GM19324 (cell line): ENCODE measurements around the gene ACCS.

Experiments used
- ATAC-seq: cut with Tn5 transposase; IDR thresholded peaks from one replicate; pipeline ENCODE4 v1.9.1; 2021; ENCODE audit warnings: mild to moderate bottlenecking, moderate library complexity; ENCODE audit not compliant: unreplicated experiment, low FRiP score

ACCS gene

DNA sequence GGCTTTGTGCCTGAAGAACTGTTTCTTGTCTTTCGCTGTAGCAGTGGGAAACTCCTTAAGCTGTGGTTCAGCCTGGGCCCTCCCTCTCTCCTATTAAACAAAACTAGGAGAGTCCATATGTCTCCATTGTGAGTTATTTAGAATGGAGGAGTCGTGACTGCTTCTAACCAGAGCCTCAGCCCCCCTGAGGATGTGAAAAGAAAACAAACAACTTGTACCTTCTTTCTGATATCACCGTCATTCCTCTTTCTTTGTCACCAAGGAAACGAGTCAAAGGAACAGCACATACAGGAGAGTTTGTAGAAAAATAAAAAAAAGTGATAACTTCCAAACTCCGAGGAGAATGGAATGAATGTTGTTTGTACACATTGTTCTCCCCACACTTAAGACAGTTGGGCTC lies 17.8 kb downstream of the ACCS start:
- no peak for ATAC-seq

DNA sequence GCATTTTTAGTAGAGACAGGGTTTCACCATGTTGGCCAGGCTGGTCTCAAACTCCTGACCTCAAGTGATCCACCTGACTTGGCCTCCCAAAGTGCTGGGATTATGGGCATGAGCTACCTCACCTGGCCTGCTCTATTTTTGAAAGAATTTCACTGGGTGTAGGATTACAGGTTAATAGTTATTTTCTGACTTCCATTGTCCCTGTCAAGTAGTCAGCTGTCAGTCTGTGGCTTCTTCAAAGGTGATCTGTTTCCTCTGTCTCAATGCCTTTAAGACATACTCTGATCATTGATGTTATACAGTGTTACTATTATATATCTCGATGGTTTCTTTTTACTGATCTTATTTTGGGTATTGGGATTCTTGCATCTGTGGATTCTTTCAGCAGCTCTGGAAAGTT lies 19.3 kb downstream of the ACCS start:
- no peak for ATAC-seq

DNA sequence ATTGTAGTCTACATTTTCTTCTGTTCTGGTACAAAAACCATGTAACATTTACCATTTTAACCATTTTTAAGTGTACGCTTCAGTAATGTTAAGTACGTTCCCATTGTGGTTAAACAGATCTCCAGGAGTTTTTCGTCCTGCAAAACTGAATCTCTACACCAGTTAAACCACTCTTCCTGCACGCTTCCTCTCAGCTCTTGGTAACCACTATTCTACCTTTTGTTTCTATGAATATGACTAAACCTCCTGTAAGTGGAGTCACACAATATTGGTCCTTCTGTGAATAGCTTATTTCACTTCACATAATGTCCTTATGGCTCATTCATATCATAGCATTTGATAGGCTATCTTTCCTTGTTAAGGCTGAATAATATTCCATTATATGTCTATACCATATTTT lies 22.3 kb downstream of the ACCS start:
- ATAC-seq = no peak

DNA sequence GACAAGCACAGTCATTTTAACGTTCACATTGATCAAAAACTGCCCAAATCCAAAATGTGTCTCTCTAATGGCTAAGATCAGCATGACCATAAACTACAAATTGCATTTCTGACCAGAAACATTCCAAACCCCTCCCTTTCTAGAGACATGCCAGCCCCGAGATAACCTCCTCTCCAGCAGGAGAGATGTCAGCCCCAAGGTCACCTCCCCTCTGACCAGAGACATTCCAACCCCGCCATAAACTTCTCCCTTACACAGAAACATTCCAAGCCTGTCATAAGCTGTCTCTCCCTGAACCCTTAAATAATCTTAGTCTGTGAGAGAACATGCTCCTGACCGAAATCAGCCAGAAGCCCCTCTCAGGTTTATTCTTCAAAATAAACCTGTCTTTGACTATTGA lies 22.8 kb downstream of the ACCS start:
- no peak for ATAC-seq

DNA sequence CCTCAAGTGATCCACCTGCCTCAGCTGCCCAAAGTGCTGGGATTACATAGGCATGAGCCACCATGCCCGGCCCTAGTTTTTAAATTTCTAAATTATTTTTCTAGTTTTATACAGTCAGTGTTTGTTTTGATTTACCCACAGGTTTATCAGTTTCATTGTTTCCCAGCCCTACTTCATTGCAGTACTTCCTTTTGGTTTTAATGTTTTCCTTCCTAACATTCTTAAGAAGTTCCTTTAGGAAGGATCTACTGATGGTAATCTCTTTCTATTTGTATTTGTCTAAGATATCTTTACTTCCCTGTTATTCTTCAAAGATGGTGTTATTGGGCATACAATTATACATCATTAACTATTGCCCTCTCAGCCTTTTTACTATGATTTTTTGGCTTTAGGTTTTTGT lies 24.5 kb downstream of the ACCS start:
- no peak for ATAC-seq

DNA sequence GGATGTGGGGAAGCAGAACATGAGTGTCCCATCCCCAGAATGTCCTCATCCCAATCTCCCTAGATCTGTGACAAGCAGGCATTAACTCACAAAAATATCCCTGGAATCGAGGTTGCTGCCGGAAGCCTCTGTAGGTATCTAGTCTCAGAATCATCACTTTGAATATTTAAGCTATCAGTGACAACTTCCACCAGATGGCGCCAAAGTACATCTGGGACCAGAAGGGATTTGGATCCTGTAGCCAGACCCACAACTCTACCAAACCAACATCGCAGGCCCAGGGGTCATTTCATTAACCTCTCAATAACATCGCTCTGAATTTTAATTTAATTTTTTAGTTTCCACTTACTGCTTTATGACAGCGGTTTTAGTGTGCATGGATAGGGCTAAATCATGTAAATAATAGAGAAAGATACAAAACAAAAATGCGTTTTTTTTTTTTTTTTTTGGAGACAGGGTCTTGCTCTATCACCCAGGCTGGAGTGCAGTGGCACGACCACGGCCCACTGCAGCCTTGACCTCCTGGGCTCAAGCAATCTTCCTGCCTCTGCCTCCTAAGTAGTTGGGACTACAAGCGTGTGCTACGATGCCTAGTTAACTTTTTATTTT lies 28.3 kb downstream of the ACCS start:
- no peak for ATAC-seq

DNA sequence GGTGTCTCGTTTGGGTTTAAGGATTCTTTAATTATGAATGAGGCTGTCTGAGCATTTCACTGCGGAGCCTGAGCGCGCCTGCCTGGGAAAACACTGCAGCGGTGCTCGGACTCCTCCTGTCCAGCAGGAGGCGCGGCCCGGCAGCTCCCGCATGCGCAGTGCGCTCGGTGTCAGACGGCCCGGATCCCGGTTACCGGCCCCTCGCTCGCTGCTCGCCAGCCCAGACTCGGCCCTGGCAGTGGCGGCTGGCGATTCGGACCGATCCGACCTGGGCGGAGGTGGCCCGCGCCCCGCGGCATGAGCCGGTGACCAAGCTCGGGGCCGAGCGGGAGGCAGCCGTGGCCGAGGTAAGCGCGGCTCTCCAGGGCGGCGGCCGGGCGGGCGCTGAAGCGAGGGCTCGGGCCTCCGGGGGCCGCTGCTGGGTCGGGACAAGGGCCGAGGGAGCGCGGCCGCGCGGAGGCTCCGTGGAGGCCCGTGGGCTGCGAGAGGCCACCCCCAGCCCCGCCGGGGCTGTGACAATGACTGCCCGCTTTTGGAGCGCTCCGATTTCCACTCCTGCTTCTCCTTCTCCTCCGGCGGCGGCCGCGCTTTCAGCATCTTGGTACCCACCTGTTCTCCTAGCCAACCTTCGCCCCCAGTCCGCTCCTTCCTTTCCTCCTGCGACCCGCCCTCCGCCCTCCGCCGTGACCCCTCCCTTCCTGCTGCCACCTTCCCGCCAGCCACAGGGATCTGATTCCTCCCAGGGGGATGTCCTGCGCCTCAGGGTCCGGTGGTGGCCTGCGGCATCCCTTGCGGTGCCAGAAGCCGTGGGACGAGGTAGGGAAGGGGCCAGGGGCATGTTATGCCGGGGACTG lies 29.7 kb downstream of the ACCS start, which contains the start of gene EXT2:
Gene EXT2, plus strand, starts transcription at position 173 of the 854 bp plus-strand sequence. CDS start 12,035 bp downstream, outside the sequence.
- ATAC-seq = peak; percentile 94

DNA sequence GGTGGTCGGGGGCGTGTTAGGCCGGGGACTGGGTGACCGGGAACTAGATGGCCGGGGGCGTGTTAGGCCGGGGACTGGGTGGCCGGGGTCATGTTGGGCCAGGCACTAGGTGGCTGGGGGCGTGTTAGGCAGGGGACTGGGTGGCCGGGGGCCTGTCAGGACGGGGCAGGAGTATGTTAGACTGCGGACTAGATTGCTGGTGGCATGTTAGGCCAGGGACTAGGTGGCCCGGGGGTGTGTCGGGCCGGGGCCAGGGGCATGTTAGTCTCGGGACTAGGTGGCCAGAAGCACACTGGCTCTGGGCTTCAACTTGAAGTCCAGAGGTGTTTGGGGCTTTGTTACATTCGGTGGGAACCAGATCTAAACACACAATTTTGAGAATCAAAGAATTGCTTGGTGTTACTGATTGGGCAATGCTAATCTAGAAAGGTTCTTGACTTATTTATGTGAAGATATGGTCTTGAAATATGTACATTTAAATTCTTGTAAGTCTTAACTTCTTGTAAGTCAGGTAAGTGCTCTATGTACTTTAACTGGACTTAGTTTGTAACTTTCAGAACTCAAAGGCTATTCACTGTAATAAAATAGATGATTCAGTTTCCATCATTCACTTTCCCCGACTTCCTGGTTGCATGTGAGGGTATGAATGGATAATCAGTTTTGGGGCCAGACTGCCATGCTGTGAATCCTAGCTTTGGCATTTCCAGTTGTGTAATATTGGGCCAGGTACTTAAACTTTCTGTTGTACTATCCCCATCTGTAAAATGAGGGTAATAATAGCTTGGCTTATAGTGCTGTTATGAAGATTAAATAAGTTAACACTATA lies 30.5 kb downstream of the ACCS start:
- ATAC-seq = no peak

DNA sequence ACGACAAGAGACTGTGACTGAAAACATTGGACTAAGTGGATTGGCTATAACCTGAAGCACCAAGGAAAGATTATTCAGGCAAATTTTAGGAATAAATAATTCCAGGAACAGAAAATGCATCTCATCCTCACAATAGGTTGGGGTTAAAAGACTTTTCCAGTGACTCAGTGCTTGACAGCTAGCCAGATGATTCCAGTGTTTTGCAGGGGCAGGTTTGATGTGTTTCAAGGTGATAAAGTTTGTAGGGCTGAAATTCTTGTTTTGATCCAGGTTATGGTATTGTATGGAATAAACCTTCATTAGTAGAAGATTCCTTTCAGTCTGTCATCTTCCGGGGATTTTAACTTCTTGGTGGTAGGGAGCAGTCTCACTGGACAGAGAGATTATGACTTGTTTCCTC lies 31.8 kb downstream of the ACCS start:
- no peak for ATAC-seq

DNA sequence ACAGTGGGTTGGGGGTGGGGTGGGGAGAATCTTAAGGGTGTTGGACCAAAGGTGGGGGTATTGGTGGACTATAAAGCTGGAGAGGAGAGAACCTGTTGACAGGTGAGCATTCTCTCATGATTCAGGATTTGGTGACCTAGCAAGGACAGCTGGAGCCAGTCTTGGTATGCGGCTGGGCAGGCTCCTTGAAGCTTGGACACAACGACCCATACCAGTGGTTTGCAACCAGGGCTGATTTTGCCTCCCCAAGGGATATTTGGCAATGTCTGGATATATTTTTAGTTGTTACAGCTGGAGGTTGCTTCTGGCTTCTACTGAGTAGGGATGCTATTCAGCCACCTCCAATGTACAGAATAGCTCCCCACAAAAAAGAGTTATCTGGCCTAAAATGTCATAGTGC lies 35.0 kb downstream of the ACCS start:
- ATAC-seq = no peak

DNA sequence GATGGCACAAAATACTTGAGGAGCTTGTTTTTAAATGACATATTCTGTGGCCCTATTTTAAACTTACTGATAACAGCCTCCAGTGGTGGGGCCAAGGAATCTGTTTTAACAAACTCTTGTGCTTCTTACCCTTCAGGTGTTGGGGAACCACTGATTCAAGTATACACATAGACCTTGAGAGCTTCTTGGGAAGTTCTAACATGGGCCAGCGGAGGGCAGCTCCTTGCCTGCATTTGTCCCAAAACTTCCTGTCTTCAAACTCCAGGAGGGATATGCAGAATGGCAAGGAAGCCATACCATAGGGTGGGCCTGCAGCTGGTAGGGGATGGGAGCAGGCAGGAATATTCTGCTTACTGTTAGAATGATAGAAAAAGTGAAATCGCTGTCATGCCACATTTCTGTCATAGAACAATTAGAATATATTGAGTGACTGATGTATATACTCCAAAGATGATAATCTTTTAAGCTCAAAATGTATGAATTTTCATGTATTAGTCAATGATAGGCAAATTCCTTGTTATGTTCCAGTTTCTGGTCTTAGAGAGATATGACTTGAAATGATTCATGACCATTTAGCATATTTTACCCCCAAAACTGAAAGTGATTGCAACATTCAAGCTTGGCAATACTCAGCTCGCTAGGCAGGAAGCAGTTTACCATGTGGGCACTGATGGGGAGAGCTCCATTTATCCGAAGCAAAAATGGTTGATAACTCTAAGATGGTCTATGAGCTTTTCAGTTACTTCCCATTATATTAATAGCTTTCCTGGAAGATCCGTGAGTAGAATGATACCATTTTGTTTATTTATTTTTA lies 38.6 kb downstream of the ACCS start:
- no peak for ATAC-seq

DNA sequence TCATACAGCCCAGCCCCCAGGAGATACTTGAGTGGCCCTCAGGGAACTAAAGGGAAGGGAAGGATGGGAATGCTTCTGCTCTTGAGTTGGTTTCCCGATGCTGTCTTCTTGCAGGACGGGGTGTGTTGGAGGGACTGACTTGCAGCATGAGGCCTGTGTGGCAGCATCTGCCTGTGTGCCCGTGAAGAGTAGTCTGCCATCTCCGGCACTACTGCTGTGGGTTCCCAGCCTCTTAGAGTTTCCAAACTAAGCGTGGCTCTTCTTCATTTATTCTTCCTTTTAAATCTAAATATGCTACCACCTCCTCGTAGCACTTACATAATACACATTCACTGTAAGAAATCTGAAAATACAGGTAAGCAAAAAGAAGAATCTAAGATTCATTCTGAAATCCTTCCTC lies 42.2 kb downstream of the ACCS start:
- no peak for ATAC-seq

DNA sequence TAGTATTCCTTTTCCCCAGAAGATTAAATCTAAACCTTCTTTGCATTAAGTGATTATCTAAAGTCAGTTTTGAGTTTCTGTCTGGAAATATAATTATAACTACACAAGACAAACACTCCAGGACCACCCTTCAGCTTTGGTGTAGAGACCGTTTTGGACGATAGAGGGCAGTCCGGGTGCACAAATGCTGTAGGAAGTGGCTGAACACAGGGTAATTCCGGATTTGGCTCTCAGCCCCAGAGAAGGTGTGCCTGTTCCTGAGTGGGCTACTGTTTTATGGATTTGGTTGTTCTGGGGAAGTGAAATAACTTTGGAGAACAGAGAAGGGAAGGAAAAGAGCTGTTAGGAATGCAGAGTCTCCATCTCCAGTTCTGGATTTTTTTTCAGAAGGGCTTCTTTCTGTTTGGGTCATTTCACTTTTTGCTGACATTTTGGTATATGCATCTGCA lies 44.2 kb downstream of the ACCS start:
- peak; percentile 74 for ATAC-seq

DNA sequence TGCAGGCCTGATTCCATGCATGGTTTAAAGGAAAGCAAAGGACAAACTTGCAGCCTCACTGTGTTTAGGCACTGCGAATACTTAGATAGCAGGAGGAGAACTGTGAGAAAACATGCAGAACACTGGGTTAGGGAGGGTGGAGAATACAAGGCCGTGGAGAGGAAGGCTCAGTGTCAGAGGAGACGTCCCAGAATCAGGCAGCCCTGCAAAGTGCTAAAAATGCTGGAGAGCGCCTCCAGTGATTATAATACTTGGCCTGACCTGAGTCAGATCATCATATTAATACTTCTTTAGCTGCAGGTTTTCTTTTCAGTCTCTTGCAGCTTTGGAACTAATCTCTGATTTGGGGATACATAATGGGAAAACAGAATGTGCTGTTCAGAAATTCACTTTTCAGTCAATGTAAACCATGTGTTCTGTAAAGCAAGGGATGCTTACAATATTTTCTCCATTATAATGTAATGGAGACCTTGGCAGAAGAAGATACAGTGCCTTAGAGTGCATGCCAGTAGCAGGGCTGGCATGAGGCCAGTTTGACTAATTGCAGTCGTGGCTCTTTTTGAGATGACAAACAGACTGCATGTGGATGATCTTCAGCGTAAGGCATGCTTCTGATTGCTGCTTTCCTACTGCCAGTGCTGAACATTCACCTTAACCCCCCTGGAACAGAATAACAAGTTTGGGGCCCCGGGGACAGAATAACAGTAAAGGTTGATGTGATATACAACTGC lies 46.2 kb downstream of the ACCS start:
- ATAC-seq = no peak

DNA sequence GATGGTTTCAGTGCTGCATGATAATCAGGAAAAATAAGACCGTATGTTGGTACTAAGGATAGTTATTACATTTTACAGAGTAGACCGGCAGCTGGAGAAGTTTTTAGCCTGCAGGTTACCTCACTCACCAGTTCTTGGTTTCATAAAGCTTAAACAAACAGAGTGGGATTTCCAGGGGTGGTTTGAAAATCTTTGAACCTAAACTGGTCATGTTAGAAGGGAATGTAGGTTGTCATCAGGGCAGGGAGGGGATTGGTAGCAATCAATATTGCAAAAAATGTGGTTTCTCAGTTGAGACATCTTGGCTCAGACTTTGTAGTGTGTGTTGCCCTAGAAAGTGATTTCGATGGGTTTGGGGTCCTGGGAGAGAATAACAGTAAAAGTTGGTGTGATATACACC lies 46.9 kb downstream of the ACCS start:
- ATAC-seq = no peak

DNA sequence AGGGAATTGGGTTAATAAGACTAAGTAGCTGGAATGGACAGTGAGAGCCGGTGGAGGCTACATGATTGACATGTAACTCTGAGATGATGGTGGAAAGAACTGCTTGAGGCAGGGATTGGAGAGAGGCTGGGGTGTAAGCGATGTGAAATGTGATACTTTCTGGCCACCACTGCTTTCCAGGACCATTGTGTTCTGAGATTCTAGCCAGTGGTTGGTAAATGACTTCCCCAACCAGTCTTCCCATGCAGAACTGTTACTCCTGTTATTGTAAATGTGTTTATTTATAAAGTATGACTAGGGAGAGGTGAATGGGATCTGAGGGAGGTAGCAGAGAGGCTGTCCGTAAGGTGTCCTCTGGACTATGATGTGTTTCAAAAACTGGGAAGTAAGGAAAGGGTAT lies 47.5 kb downstream of the ACCS start:
- no peak for ATAC-seq

DNA sequence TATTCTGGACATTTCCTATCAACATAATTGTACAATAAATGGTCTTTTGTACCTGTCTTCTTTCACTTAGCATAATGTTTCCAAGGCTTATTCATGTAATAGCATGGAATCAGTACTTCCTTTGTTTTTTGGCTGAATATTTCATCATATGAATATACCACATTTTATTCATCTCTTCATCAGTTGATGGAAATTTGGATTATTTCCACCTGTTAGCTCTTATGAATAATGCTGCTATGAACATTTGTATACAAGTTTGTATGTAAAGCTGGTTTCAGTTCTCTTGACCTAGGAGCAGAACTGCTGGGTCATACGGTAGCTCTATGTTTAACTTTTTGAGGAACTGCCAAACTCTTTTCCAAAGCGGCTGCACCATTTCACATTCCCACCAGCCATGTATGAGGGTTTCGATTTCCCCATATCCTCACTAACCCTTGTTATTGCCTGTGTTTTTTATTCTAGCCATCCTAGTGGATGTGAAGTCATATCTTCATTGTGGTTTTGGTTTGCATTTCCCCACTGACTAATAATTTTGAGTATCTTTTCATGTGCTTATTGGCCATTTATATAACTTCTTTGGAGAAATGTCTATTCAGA lies 50.3 kb downstream of the ACCS start:
- ATAC-seq = no peak

DNA sequence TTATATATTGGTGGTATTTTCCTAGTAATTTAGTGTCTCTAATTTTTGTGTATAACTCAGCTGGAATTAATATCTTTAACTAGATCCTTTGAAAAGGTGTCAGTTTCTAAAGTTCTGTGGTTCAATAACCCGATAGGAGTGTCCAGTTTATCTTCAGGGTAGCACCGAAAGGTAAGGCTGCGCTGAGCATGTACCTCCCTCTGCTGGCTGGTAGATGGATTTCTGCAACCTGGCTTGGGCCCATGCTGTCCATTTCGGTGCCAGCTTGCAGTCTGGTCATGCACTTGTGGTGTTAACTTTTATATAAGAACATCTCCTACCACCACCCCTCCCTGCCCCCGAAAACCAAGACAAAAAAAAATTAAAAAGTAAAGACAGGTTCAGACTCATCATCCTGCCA lies 54.1 kb downstream of the ACCS start:
- ATAC-seq = no peak

DNA sequence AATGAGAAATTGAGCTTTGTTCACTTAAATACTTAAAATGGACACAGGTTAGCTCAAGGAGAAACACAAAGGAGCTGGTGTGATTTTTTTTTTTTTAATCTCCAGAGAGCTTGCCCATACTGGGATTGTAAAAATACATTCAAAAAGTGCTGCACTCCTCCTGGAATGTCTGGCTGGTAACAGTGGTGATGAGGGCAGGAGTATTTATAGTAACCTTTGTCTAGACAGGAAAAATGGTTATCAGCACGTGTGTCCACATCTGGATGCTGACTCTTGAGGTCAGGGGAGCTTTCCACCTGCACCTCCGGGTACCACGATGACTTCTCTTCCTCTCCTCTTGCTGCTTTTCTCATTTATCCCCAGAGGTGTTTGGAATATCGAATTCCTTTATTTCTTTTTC lies 59.5 kb downstream of the ACCS start:
- no peak for ATAC-seq
